LNCaP clone FGC (cell line): ENCODE data around the gene ZNFX1.
A peak's percentile ranks its signal among the peaks of the same experiment; 100 is the strongest.
"Not testable (repeated sequence)": the region's sequence is repeated elsewhere in the genome, so short reads cannot be mapped to it uniquely, and the experiment has no call there.

Source experiments
- DNase-seq: peaks from one replicate; pipeline ENCODE4 v3.0.0-alpha.2; 2011; ENCODE audit warnings: low read depth
- H3K4me3 ChIP-seq: 2 replicates; pipeline ENCODE4 v1.5.1; 2011; ENCODE audit warnings: mild to moderate bottlenecking, low read depth, low read length, control low read depth
- TF ChIP-seq, protein P1 (sequence below): IDR thresholded peaks from 2 replicates; pipeline ENCODE4 v1.5.1; 2012; ENCODE audit warnings: mild to moderate bottlenecking; ENCODE audit not compliant: control insufficient read depth, insufficient read depth; ENCODE audit errors: extremely low read depth

Gene ZNFX1

DNA sequence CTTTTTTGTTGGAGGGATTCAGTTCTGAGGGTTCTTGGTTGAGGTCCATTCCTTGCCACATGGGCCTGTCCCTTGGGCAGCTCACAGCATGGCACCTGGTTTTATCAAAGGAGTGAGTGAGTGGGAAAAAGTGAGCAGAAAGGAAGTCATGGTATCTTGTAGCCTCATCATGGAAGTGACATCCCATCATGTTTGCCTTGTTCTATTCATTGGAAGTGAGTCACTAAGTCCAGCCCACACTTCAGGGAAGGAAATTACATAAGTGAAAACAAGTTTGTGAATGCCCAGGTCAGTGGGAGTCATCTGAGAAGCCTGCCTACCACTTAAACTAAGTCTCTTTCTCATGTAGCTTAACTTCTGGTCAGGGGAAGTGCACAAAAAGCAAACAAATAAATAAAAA, 32.8 kb upstream of the ZNFX1 start:
- TF ChIP-seq, protein P1, sequence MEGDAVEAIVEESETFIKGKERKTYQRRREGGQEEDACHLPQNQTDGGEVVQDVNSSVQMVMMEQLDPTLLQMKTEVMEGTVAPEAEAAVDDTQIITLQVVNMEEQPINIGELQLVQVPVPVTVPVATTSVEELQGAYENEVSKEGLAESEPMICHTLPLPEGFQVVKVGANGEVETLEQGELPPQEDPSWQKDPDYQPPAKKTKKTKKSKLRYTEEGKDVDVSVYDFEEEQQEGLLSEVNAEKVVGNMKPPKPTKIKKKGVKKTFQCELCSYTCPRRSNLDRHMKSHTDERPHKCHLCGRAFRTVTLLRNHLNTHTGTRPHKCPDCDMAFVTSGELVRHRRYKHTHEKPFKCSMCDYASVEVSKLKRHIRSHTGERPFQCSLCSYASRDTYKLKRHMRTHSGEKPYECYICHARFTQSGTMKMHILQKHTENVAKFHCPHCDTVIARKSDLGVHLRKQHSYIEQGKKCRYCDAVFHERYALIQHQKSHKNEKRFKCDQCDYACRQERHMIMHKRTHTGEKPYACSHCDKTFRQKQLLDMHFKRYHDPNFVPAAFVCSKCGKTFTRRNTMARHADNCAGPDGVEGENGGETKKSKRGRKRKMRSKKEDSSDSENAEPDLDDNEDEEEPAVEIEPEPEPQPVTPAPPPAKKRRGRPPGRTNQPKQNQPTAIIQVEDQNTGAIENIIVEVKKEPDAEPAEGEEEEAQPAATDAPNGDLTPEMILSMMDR: no peak
- DNase-seq: no peak
- no peak overlapping the region for H3K4me3 ChIP-seq

DNA sequence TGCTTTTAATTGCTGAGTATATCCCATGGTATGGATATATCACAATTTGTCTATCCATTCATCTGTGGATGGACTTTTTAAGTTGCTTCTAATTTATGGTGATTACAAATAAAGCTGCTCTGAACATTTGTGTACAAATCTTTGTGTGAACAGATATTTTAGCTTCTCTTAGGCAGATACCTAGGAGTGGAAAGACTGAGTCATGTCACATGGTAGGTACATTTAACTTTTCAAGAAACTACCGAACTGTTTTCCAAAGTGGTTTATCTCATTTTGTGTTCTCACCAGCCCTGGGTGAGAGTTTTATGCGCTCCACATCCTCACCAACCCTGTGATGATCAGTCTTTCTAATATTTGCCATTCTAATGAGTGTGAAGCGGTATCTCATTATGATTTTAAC, 31.0 kb upstream of the ZNFX1 start:
- no peak overlapping the region for H3K4me3 ChIP-seq
- TF ChIP-seq, protein P1: no peak
- DNase-seq: no peak

DNA sequence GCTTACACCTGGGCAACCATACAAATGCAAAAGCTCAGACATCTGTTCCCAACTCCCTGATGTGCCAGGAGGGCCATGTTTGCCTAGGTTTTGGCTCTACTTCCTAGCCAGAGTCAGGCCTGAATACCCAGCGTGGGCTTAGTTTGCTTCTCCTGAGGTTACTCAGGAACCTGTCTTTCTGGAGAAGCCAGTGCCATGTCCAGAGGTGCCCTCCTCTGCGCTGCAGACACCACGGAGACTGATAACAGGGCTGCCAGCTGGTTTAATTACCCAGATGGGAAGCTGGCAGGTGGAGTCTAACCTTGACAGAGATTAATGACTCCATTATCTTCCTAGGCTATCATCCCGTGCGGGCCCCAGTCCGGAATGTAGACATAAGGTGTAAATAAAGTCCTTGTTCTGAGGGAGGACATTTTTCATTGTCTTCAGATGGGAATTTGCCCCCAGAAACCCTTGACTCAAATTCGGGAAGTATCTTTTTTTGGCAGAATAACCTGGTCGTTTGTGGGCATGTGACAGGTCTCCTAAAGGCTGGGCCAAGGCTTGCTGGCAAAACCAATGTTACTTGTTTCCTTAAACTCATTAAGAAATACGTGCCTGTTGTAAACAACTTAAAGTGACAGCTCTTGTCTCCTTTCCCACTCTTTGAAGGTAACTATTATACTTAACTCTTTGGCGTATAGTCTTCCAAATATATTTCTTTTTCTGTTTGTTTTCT, 29.2 kb upstream of the ZNFX1 start:
- DNase-seq: peak; percentile 94
- H3K4me3 ChIP-seq: no peak overlapping the region
- TF ChIP-seq, protein P1: no peak

DNA sequence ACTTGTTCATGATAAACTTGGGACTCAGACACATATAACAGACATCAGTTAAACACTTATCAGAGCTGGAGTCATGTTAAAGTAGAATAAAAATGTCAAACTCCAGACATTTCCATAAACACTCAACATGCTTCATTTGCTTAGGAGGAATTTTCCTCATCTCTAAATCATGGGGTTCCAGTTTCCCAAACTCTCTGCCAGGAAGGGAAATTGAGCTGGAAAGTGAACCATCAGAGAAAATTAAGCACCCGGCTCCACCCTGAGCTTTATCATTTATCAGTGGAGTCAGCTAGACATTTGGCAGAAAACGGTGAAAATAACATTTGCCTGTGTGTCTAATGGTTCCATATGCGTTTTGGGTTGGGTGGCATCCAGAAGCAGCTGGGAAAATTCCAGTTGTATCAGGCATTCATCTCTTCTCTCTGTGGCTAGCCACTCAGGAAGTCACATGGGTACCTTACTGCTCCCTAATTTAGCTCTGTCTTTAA, 25.3 kb upstream of the ZNFX1 start:
- no peak overlapping the region for H3K4me3 ChIP-seq
- DNase-seq: no peak
- TF ChIP-seq, protein P1: no peak

- TF ChIP-seq, protein P1: no peak
- no peak overlapping the region for H3K4me3 ChIP-seq
- DNase-seq: no peak
These were observed 20.0 kb upstream of the ZNFX1 start for GRCh38 chr20:49297605-49298530.

DNA sequence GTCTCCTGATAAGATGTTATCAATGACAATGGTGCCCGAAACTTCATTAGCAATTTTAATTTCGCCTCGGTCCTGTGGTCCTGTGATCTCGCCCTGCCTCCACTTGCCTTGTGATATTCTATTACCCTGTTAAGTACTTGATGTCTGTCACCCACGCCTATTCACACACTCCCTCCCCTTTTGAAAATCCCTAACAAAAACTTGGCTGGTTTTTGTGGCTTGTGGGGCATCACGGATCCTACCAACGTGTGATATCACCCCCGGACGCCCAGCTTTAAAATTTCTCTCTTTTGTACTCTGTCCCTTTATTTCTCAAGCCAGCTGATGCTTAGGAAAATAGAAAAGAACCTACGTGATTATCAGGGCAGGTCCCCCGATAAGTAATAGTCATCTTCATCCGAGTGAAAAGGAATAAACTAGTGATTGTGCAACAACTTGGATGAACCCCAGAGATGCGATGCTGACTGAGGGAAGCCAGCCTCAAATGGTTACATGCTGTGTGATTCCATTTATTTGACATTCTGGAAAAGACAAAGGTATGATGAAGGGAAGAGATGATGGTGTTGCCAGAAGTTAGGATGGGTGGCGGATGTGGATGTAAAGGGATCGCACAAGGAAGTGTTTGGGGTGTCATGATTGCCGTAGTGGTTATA, 16.3 kb upstream of the ZNFX1 start:
- H3K4me3 ChIP-seq, DNase-seq: not testable (repeated sequence)

- no peak overlapping the region for H3K4me3 ChIP-seq
- DNase-seq: no peak
These were observed 15.3 kb upstream of the ZNFX1 start for GRCh38 chr20:49293122-49293521.

More at GRCh38 chr20:49293122-49293521, 15.3 kb upstream of the ZNFX1 start:
- TF ChIP-seq, protein P1: no peak
